ENCODE measurements around the gene STPG2. TPM values are rescaled to one million over a fixed set of nuclear protein-coding genes. Genes with fewer than 3 reads are reported as not detected.
A peak's percentile ranks its signal among the peaks of the same experiment; 100 is the strongest.

Gene STPG2
- total RNA-seq, 1 donor from 2014 or later: 2.5 TPM

DNA sequence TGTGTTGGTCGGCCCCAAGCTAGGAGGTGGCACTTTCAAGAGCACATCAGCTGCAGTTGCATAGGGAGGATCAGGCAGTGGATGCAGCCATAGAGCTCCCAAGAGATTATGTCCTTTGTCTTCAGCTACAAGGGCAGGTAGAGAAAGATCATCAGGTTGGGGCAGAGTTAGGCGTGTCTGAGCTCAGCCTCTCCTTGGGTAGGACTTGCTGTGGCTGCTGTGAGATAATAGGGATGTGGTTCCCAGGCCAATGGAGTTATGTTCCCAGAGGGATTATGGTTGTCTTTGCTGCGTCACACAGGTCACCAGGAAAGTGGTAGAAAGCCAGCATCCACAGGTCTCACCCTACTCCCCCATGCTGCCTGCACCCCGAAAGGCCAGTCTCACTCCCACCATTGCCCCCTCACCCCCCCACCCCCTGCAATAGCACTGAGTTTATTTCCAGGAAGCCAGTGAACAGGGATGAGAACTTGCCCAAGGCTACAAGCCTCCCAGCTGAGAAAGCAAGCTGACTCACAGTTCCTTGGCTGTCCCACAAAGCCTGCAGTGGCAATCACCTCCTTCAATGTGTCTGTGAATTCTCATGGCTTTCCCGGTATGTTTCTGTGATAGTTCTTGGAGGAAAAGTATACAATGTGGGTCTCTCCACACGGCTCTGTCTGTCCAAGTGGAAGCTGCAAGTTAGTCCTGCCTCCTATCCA is 148.4 kb downstream of the STPG2 start:
- TF ChIP-seq, protein P1, sequence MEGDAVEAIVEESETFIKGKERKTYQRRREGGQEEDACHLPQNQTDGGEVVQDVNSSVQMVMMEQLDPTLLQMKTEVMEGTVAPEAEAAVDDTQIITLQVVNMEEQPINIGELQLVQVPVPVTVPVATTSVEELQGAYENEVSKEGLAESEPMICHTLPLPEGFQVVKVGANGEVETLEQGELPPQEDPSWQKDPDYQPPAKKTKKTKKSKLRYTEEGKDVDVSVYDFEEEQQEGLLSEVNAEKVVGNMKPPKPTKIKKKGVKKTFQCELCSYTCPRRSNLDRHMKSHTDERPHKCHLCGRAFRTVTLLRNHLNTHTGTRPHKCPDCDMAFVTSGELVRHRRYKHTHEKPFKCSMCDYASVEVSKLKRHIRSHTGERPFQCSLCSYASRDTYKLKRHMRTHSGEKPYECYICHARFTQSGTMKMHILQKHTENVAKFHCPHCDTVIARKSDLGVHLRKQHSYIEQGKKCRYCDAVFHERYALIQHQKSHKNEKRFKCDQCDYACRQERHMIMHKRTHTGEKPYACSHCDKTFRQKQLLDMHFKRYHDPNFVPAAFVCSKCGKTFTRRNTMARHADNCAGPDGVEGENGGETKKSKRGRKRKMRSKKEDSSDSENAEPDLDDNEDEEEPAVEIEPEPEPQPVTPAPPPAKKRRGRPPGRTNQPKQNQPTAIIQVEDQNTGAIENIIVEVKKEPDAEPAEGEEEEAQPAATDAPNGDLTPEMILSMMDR (IDR thresholded peaks at IDR 0.05; ENCODE audit: unreplicated experiment): no peak
- no peak overlapping the region for H3K4me3 Mint-ChIP-seq (ENCODE audit: unreplicated experiment)
- DNase-seq (ENCODE audit: low spot score): no peak
- H3K9me3 Mint-ChIP-seq (ENCODE audit: unreplicated experiment): no peaks in the 10 kb centered on the region
- H3K27me3 Mint-ChIP-seq (ENCODE audit: unreplicated experiment): no peaks in the 10 kb centered on the region
- H3K27ac Mint-ChIP-seq (ENCODE audit: unreplicated experiment): no peak overlapping the region
- no peaks in the 10 kb centered on the region for H3K4me1 Mint-ChIP-seq (ENCODE audit: unreplicated experiment)
- H3K36me3 Mint-ChIP-seq (ENCODE audit: low read depth, unreplicated experiment): no peaks in the 10 kb centered on the region

DNA sequence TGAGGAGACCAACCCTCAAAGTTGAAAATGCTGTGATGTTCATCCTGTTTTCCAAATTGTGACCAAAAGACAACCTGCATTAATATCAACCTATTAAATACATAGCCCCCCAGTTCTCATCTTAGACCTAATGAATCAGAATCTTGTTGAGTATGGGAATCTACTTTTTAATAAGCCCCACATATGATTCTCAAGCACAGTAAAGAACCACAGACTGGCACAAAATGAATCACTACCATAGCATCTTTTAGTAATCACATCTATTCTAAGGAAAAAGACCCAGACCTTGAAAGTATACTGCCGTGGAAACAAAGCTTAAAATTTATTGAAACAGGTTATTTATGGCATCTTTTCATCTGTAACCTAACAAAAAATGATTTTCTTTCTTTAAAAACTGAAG is 152.9 kb downstream of the STPG2 start:
- TF ChIP-seq, protein P1 (IDR thresholded peaks at IDR 0.05; ENCODE audit: unreplicated experiment): no peak
- H3K9me3 Mint-ChIP-seq (ENCODE audit: unreplicated experiment): no peaks in the 10 kb centered on the region
- H3K27me3 Mint-ChIP-seq (ENCODE audit: unreplicated experiment): no peaks in the 10 kb centered on the region
- DNase-seq (ENCODE audit: low spot score): no peak
- H3K4me1 Mint-ChIP-seq (ENCODE audit: unreplicated experiment): no peaks in the 10 kb centered on the region
- no peaks in the 10 kb centered on the region for H3K36me3 Mint-ChIP-seq (ENCODE audit: low read depth, unreplicated experiment)
- H3K27ac Mint-ChIP-seq (ENCODE audit: unreplicated experiment): no peak overlapping the region
- no peak overlapping the region for H3K4me3 Mint-ChIP-seq (ENCODE audit: unreplicated experiment)

DNA sequence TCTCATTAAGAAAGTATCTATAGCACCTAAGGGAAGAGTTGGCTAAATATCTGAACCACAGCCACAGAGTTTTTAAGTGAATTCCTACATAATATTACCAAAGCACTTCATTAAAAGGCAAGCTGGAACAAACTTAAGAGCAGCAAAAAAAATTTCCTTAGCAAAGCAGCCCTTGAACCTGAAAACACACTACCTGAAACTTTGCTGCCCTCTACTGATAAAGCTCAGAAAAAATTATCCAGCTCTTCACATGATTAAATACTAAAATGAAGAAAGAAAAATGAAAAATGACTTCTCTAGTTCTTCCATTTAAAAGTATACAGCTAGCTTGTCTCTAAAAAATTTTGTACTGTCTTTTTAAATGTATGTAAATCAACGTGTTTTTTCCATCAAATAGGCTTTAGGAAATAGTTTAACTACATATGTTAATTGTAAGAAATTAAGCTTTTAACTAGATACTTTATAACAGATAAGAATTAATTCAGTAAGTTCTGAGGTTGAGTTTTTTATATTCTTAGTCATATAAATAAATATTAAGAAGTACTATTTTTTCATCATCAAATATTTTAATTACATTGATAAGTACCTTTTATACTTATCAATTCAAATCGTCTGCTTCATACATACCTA is 156.1 kb downstream of the STPG2 start:
- no peak for DNase-seq (ENCODE audit: low spot score)
- Mint-ChIP-seq H3K27ac (ENCODE audit: unreplicated experiment) (no peak overlapping the region), H3K4me1 (ENCODE audit: unreplicated experiment) (no peaks in the 10 kb centered on the region), H3K4me3 (ENCODE audit: unreplicated experiment) (no peak overlapping the region), H3K9me3 (ENCODE audit: unreplicated experiment) (no peaks in the 10 kb centered on the region), H3K27me3 (ENCODE audit: unreplicated experiment) (no peaks in the 10 kb centered on the region), H3K36me3 (ENCODE audit: low read depth, unreplicated experiment) (no peaks in the 10 kb centered on the region)
- TF ChIP-seq, protein P1 (IDR thresholded peaks at IDR 0.05; ENCODE audit: unreplicated experiment): no peak

DNA sequence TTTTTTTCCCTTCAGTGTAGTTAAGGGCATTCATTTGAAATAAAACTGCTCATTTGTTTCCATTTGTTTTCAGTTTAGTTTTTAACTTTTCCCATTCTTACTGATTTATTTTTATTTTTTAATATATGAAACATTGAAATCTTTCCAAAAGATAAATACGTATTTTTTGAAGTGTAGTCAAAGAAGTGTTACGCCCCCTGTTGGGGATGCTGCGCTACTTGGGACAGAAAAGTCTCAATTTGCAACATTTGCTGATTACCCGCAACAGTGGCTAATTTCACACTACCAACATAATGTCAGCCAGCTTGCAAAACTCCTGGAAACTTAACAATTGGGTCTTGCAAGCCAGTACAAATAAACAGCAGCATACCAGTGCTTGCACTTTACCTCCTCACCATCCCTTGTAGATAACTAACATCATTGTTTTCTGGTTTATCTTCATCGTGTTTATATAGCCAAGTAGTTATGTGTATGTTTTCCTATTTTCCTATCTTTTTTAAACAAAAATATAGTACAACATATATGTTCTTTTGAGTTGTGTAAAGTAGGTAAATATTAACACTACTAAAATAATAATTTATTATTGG is 158.6 kb downstream of the STPG2 start:
- H3K9me3 Mint-ChIP-seq (ENCODE audit: unreplicated experiment): no peaks in the 10 kb centered on the region
- peak; percentile 20 for DNase-seq (ENCODE audit: low spot score)
- no peaks in the 10 kb centered on the region for H3K27me3 Mint-ChIP-seq (ENCODE audit: unreplicated experiment)
- H3K4me3 Mint-ChIP-seq (ENCODE audit: unreplicated experiment): no peak overlapping the region
- no peaks in the 10 kb centered on the region for H3K4me1 Mint-ChIP-seq (ENCODE audit: unreplicated experiment)
- TF ChIP-seq, protein P1 (IDR thresholded peaks at IDR 0.05; ENCODE audit: unreplicated experiment): peak; percentile 82
- H3K36me3 Mint-ChIP-seq (ENCODE audit: low read depth, unreplicated experiment): no peaks in the 10 kb centered on the region
- no peak overlapping the region for H3K27ac Mint-ChIP-seq (ENCODE audit: unreplicated experiment)
